DMS53 treated with DMSO at 0.1 percent for 48 hours (cell line): Measurements from ENCODE around the gene SPDYC.

Experiments
- DNase-seq: peaks from one replicate; lab custom pipeline; 2025; ENCODE audit not compliant: unreplicated experiment; lab: John Stamatoyannopoulos, UW

The SPDYC gene, protein sequence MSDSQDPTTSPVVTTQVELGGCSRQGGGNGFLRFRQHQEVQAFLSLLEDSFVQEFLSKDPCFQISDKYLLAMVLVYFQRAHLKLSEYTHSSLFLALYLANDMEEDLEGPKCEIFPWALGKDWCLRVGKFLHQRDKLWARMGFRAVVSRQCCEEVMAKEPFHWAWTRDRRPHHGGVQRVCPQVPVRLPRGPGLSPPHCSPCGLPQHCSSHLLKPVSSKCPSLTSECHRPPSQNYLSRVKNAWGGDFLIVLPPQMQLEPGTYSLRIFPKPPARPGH

DNA sequence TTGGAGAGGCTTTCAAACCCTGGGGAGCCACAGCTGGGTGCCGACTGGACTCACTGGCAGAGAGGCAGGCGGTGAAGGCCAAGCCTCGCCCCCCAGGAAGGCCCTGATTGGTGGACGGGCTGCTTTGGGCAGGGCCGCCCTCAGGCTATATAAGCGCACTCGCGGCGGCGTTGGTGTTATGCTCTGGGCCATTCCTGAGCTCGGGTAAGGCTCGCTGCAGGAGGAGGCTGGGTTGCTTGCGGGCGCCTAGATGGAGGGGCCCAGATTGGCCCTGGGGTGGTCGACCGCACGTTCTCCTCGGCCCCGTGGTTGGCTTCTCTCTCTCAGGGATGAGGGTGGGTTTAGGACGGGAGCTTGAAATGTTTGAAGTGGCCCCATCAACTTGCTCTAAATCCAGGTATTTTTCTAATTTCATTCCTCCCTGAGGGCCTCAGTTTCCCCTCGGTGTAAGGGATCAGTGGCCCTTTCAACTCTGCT lies at the start of gene SPDYC:
Gene SPDYC, plus strand, starts transcription at position 176 of the 477 bp plus-strand sequence. CDS start 1,125 bp downstream, outside the sequence.
- no peak for DNase-seq

DNA sequence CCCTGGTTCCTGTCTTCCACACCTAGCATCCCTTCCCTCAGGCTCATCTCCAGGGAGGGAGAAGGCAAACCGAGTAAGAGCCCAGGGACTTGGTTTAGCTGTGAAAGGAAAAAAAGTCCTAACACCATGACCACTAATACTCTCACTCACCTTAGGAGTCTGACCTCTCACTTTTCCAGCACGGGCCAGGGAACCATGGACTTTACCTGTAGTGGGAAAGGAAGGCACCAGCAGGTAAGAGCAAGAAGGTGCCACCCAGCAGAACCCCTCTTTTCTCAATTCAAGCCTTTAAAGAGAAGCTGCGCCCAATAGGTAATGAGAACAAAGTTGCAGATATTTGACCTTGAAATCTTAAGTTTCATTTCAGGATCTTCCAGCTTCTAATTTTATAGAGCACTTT lies 49.2 kb upstream of the SPDYC start:
- no peak for DNase-seq

DNA sequence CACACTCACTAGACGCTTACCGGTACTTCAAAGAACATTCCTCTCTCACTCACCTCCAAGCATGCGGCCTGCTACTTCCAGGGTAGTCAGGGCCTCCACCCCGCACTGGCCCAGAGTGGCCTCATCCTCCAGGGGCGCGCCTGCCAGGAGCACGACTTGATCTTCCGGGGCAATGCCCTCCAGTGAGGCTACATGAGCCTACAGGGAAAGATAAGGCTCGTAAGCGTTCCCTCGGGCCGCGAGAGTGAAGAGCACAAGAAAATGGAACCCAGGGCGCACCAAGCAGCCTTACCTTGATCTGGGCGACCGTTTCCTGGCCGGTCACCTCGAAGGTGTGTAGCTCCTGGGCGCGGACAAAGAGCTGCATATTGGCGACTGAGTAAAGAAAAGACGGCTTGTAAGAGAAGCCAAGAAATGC lies 48.6 kb upstream of the SPDYC start:
- DNase-seq = no peak

DNA sequence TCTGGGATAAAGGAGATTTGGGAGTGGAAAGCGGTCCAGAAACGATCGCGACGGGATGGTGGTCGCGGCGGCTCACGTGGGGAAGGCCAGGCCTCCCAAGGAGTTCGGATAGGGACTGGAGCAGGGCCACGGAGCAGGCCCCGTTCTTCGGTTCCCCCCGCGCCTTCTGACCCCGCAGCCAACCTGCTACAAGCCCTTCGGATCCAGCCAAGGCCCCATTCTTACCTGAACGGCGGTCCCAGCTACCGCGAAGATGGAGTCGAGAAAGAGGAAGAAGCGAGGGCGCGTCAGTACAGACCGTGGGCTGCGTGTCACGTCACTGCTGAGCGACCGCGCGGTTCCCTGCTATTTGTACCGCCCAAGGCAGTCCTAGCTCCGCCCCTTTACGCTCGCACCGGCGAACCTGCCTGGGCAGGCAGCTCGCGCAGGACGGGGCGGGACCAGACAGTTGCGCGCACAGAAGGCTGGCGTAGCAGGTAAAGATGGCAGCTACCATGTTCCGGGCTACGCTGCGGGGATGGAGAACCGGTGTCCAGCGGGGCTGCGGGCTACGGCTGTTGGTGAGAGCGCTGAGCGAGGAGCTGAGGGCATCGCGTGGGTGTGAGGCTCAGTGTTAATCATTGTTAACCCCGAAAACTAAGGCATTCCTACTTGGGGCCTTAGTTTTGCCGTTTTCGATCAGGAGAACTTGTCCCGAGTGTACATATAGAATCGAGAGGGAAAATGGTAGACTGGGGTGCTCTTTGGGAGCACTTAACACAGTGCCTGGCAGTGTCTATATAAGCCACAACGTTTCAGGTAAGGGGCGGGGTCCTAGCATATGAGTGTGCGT lies 48.0 kb upstream of the SPDYC start, which contains the start of the genes FAU and MRPL49:
Gene FAU, minus strand, starts transcription at position 270 of the 832 bp plus-strand sequence. CDS start 321 bp downstream, outside the sequence.
Gene MRPL49, plus strand, starts transcription at position 457 of the 832 bp plus-strand sequence. Its CDS starts 26 bp downstream, at position 483.
- DNase-seq = peak; percentile 95

DNA sequence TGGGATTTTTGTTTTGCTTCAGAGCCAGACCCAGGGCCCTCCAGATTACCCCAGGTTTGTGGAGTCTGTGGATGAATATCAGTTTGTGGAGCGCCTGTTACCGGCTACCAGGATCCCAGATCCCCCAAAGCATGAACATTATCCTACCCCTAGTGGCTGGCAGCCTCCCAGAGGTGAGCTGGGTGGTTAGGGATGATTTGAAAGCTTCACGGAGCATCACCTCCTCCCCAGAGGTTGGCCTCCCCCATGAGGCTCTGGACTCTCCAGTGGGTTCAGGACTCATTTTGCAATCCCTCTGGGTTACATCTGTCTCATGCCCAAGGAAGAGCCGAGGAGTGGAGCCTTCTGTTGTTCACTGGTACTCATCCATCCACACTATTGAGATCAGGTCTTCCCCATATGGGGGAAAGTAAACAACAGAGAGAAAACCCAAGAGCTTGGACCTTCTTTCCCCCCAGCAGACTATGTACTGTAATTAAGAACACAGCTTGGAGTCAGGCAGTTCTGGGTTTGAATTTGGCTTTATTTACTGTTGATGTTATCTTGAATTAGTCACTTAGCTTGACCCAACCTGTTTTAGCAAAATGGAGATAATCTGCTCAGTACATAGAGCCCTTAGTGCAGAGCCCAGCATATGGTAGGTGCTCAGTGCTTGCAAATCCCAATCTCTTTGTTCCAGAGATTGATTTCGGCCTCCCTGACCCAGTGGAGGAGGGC lies 45.4 kb upstream of the SPDYC start:
- no peak for DNase-seq

DNA sequence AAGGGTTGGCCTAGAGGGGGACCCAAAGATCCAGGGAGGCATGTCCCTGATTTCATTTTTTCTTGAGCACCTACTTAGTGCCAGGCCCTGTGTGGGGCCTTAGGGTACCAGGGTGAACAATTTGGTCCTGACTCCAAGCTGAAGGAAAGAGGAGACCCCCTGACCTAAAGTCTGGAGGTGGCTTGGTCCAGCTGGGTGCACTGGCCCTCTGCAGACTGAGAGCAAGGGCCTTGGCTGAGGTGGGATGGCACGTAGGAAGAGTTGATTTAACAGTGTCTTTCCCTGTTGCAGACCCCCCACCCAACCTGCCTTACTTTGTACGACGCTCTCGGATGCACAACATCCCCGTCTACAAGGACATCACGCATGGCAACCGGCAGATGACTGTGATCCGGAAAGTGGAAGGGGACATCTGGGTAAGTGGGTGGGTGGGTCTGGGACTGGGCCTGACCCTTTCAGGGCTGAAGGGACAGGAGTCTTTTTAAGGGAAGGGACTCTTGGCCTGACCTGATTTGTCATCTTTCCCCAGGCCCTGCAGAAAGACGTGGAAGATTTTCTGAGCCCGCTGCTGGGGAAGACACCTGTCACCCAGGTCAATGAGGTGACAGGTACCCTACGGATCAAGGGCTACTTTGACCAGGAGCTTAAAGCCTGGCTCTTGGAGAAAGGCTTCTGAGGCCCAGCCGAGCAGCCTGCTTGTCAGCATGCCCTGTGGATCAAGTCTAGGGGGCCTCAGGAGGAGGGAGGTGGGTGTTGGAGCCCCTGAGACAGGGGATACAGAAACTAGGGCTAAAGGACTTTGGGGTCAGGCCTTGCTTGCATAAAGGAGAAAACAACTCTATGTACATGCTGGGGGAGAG lies 44.6 kb upstream of the SPDYC start:
- DNase-seq = no peak

DNA sequence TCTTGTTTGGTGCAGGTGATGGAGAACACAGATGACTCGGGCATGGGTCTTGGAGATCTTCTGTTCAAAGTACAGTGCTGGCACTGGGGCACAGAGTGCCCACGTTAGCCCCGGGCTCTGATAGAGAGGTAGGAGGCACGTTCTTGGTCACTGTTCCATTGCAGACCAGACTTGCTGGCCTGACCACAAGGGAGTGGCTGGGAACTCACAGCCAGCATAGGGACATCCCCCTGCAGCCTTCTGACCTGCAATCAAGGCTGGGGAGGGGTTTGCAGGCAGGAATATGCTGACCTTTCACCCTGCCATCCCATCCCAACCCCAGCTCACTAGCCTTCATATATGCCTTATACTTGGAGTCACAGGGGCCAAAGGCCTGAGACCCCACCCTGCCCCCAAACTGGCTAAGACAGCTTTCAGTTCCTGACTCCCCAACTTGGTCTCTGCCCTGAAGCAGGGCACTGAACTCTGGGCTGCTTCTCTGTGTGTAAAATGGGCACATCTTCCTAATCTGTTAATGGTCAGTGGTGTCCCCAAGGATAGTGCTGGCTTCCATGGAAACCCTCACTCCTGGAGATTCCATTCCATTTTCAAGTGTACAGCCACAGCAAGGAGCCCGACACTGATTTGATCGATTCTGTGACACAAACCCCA lies 43.3 kb upstream of the SPDYC start:
- DNase-seq = no peak

DNA sequence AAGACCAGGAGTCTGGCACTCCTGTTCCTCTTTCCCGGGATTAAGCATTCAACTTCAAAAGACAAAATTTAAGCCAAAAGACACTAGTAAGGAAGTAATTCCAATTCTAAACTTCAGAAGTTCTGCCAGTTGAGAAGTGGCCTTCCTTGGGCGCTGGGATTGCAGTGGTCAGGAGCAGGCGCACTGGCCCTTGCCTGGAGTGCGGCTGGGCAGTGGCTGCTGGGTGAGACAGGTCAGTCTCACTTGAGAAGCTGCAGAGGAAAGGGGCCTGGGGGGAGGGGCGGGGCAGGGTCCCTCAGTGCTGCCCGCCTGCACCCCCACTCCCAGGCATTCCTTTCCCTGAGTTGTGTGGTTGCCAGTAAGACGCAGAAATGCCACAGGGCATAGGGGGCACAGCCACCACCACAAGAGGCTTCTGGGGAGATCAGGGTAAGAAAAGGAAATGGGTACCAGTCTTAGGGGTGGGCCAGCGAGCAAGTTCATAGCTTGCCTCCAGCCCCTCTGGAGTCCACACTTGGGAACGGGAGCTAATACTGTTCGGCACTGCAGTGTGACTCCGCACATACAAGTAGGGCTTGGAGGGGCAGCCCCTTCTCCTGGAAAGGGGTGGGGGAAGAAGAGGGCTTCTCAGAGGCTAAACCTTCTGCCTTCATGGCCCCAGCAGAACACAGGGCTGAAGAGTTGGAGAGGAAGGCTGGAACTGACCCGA lies 42.4 kb upstream of the SPDYC start:
- no peak for DNase-seq

DNA sequence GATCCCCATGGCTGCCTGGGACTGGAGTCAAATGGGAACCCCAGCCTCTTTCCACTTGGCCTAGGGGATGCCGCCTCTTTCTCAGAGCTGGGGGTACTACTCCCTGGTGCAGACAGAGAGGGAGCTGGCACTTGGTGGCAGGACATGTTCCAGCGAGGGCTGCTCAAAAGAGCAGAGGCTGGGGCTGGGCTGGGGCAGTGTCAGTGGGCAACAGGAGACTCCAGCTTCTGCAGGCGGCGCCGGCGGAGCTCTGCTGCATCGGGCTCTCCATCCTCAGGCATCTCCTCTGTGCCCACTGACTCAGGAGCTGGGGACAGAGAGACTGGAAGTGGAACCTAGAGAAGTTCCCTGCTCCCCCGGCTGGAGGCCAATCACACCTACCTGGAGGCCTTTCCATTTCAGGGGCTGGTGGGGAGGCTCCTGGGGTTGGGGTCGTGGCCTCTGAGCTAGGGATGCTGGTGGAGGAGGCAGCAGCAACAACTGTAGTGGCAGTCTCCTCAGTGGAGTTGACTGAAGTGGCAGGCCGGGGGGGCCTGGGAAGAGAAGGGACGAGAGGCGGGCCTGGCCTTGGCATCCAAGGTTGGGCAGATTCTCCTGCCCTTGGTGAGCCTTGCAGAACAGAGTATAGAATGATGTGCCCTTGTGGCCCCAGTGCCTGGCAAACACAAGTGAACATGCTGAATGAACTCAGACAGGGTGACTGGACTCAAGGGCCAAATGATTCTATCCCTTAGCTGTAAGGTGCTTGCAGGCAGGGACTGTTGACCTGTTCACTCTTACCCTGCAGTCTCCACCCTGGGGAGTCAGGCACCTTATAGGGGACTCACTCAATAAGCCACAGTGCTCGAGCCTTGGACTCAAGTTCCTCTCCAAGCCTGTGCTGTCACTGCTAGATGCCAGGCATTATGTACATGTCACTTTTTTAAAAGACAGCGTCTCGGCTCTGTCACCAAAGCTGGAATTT lies 41.6 kb upstream of the SPDYC start:
- no peak for DNase-seq

DNA sequence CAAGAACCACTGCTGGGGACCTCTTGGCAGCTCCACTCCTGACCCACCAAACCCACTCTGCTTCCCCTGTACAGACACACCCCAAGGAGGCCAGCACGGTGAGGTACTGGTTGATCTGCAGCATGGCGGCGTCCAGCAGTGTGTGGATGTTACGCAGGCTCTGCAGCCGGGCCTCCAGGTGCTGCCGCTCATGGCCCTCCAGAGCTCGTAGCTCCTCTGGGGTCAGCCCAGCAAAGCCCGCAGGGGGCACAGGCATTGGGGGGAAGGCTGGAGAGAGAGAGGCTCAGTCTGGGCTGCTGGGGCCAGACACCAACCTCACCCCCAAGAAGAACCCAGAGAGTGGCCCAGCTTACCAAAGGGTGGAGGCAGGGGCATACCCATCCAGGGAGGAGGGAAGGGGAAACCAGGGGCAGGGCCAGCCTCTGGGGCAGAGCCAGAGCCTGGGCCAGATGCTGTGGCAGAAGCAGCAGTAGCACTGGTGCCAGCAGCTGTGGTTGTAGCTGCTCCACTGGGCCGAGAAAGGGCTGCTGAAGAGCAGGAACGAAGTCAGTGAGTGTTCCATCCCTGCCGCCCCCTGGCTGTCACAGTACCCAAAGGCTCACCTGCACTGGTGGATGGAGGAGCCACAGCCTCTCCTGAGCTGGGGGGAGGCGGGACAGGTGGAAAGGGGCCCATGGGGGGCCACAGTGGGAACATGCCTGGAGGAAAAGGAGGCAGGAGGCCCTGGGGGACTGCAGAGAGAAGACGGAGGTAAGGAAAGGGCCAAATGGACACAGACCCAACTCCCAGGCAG lies 40.2 kb upstream of the SPDYC start:
- DNase-seq = no peak

DNA sequence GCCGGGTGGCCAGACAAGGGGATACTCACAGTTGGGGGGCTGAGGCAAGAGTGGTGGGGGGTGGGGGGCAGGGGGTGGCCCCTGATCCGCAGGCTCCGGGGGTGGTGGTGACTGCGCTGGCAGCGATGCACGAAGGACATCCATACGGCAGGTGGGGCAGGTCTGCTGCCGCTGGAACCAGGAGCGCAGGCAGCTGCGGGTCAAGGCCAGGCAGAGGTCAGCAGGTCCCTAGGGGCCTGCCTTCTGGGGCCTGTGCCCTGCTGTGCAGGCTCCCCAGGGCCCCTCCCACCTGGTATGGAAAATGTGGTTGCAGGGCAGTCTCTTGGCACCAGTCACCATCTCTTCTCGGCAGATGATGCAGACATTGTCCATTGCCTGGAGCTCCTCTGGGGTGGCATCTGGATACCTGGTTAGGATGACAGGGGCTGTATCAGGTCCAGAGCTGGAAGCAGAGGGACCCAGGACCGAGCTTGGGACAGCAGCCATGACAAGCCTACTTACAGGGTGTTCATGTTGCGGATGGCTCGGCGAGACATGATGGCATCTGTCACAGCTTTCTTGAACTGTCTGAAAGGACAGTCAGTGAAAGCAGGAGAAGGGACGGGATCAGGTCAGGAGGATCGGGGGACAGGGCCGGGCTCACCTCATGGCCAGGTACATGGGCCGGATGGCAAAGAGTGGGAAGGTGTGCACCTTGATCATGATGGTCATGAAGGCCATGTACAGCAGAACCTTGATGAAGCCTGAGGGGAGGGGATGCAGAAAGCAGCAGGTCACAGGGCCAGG lies 39.2 kb upstream of the SPDYC start:
- no peak for DNase-seq

DNA sequence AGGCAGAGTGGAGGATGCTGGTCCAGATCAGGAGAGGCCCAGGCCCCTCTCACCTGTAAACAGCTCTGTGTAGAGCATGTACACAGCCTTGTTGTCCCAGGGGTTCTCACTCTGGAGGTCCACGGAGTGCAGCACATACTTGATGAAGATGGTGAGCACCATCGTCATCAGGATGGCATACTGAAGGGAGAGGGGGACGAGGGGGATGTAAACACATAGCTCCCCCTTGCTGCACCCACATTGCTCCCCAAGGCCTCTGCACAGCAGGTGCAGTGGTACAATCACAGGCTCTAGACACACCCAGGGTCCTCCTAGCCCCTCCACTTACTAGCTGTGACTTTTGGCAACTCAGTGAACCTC lies 38.6 kb upstream of the SPDYC start:
- DNase-seq = no peak

DNA sequence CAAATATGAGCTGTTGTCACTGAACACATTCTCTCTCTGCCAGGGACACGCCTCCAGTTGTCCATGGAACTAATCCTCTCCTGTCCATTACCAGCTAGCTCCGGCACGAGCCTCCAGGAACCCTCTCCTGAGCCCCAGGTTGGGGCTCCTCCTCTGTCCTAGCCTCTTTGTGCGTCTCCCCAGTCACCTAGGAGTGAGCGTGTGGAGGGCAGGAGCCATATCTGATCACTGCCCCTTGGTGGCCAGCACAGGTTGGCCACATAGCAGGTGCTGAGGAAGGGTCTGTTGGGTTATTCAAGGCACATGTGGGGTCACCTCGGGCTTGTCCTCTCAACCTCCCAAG lies 38.2 kb upstream of the SPDYC start:
- DNase-seq = no peak

DNA sequence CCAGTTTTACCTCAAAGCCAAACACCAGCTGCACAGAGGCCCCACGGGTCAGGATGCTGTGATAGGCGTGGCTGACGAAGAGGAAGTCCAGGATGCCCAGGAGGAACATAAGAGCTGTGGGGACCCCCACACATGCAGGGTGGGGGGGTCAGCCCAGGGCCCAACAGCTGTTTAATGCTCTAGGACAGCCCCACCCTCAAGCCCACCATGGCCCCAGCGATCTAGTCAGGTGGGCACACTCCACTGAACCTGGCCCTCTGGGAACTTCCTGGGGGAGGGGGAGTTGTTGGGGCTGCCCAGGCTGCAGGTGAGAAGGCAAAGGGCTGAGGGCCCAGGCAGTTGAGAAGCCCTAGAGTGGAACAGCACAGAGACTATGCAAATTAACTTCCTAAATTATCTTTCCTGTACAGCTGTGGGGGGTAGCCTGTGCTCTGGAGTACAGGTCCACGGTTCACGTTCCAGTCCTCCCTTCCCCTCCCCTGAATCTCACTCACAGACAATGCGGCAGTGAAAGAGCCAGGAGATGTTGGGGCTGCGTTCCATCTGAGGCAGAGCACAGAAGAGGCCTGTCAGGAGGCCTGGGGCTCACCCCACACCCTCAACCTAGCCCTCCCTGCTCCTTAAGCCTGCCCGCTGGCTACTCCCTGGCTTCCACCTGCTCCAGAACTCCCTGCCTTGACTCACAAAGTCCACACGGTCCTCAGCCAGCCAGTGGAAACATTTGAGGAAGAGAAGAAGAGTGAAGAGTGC lies 37.6 kb upstream of the SPDYC start:
- DNase-seq = no peak

DNA sequence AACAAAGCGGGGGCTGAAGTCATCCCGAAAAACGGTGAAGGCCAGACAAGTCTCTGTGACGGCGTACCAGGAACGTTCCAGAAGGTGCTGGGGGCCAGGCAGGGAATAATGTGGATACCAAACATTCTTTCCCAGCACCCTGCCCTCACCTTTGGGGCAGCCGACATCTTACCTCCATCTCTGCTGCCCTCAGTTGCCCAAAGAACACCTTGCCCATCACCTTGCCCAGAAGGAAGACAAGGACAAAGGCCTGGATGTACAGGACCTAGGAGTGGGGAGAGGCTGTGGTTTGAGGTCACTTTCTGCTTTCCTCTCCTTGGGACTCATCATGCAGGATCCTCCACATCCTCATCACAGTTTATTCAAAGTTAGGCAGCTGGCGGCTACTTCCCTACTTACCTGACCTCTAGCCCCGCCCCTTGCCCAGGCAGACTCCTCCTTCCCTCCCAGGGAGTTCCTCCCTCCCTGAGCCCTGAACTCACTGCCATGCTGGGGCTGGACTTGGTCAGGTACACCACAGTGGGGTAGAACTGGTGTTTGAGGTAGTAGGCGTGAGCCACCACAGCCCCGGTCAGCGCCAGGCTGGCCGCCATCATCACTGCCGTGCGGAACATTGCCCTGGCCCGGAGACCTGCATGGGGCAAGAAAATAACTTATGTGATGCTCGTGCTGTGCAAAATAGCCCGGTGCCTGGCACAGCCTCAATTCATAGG lies 36.9 kb upstream of the SPDYC start:
- peak; percentile 41 for DNase-seq
